Raji (cell line): Measurements from ENCODE around the gene SENP8.

Experiments
- POLR2A ChIP-seq: IDR thresholded peaks from 2 replicates; pipeline ENCODE4 v1.6.1; 2011; ENCODE audit warnings: low read depth, low read length, control low read depth; ENCODE audit not compliant: insufficient read depth

The SENP8 gene

GRCh38 chr15:72178976-72179585, 60.9 kb downstream of the SENP8 start:
- no peak for TF ChIP-seq POLR2A

- TF ChIP-seq POLR2A, result no peak
Observed at GRCh38 chr15:72179950-72180581, 61.9 kb downstream of the SENP8 start.

GRCh38 chr15:72180761-72181324, 62.6 kb downstream of the SENP8 start:
- no peak for TF ChIP-seq POLR2A

- no peak for TF ChIP-seq POLR2A
Observed at GRCh38 chr15:72182244-72182643, 64.0 kb downstream of the SENP8 start.

GRCh38 chr15:72182673-72183072, 64.5 kb downstream of the SENP8 start:
- TF ChIP-seq POLR2A, result no peak

GRCh38 chr15:72183781-72184164, 65.6 kb downstream of the SENP8 start:
- no peak for TF ChIP-seq POLR2A

GRCh38 chr15:72184165-72184811, 66.1 kb downstream of the SENP8 start:
- no peak for TF ChIP-seq POLR2A

- TF ChIP-seq POLR2A, result no peak
Observed at GRCh38 chr15:72189250-72189902, 71.2 kb downstream of the SENP8 start.

GRCh38 chr15:72192416-72192815, 74.2 kb downstream of the SENP8 start:
- TF ChIP-seq POLR2A, result no peak
